ENCODE results near the gene FAM20A.

DNA sequence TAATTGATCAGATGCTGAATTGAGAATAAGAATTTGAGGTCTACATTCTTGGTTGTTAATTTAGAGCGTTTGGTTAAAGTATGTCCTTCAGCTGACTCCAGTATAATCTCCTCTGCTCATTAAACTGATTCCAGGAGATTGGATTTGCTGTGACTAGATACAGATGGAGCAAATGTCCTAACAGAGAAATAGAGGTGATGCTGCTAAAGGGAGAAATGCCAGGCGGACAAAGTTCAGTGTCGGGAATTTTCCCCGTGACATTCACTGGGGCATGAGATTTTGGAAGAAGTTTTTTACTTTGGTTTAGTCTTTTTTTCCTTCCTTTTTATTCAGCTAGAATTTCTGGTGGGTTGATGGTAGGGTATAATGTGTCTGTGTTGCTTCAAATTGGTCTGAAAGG is 69.9 kb downstream of the FAM20A start:
- no peak for TF ChIP-seq YY1 (IDR thresholded peaks at IDR 0.05; ENCODE audit: insufficient read depth, insufficient read length)
- no peak for TF ChIP-seq ZNF274 (IDR thresholded peaks at IDR 0.05; ENCODE audit: low read depth, low read length)

Data from NT2/D1 (cell line).